K562 (cell line): ENCODE measurements around the gene STAG2.

ENCODE experiments used
- CCNT2 ChIP-seq: IDR thresholded peaks from 2 replicates; pipeline ENCODE4 v1.6.1; 2011; ENCODE audit warnings: borderline replicate concordance, low read depth, mild to moderate bottlenecking, moderate library complexity, mixed read lengths, low read length; ENCODE audit not compliant: insufficient read length; ENCODE audit errors: extremely low read depth
- TF ChIP-seq, protein P1 (sequence below), 2 experiments: fragments of 450-650 bp; formaldehyde crosslinking in 1 of 2; IDR thresholded peaks; 2 replicates each; pipeline versions ENCODE4 v1.4.0 to v1.6.1; 2014 to 2020; ENCODE audit warnings: mild to moderate bottlenecking in 2 of 2, borderline replicate concordance in 1 of 2, low read depth in 1 of 2

- TF ChIP-seq, protein P1, sequence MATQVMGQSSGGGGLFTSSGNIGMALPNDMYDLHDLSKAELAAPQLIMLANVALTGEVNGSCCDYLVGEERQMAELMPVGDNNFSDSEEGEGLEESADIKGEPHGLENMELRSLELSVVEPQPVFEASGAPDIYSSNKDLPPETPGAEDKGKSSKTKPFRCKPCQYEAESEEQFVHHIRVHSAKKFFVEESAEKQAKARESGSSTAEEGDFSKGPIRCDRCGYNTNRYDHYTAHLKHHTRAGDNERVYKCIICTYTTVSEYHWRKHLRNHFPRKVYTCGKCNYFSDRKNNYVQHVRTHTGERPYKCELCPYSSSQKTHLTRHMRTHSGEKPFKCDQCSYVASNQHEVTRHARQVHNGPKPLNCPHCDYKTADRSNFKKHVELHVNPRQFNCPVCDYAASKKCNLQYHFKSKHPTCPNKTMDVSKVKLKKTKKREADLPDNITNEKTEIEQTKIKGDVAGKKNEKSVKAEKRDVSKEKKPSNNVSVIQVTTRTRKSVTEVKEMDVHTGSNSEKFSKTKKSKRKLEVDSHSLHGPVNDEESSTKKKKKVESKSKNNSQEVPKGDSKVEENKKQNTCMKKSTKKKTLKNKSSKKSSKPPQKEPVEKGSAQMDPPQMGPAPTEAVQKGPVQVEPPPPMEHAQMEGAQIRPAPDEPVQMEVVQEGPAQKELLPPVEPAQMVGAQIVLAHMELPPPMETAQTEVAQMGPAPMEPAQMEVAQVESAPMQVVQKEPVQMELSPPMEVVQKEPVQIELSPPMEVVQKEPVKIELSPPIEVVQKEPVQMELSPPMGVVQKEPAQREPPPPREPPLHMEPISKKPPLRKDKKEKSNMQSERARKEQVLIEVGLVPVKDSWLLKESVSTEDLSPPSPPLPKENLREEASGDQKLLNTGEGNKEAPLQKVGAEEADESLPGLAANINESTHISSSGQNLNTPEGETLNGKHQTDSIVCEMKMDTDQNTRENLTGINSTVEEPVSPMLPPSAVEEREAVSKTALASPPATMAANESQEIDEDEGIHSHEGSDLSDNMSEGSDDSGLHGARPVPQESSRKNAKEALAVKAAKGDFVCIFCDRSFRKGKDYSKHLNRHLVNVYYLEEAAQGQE (IDR thresholded peaks at IDR 0.05; ENCODE audit: borderline replicate concordance), result no peak
- TF ChIP-seq, protein P1 (CRISPR knock-in tag; IDR thresholded peaks at IDR 0.05; ENCODE audit: low read depth), result no peak
- TF ChIP-seq CCNT2, result no peak
These were observed 1.4 kb downstream of the STAG2 start for GRCh38 chrX:123962794-123963373.
